EH (cell line): Measurements from ENCODE around the gene CELA1.

Experiments
- DNase-seq: peaks from one replicate; pipeline ENCODE4 v3.0.0-alpha.2; 2015; ENCODE audit warnings: low read depth

CELA1 gene

GRCh38 chr12:51346581-51346980, at the start of gene CELA1:
TSS of gene CELA1 (minus strand) at chr12:51346679. CDS start at chr12:51346638, 41 bp downstream.
- DNase-seq: no peak

GRCh38 chr12:51395283-51396230, 49.1 kb upstream of the CELA1 start:
- DNase-seq: no peak

- peak; percentile 99 for DNase-seq
These were observed 47.4 kb upstream of the CELA1 start for GRCh38 chr12:51393676-51394545.

- DNase-seq: peak; percentile 88
These were observed 46.2 kb upstream of the CELA1 start for GRCh38 chr12:51392556-51393237.

- peak; percentile 49 for DNase-seq
These were observed 45.0 kb upstream of the CELA1 start, which contains the start of gene GALNT6 for GRCh38 chr12:51391283-51392123. TSS of gene GALNT6 (minus strand) at chr12:51391406. CDS start at chr12:51379781, 11,625 bp downstream.

- DNase-seq: peak; percentile 72
These were observed 44.4 kb upstream of the CELA1 start for GRCh38 chr12:51390891-51391282.

GRCh38 chr12:51390457-51390856, 44.0 kb upstream of the CELA1 start:
- DNase-seq: no peak

GRCh38 chr12:51389302-51389999, 43.0 kb upstream of the CELA1 start:
- DNase-seq: peak; percentile 70

GRCh38 chr12:51388846-51389245, 42.4 kb upstream of the CELA1 start:
- no peak for DNase-seq

GRCh38 chr12:51388069-51388799, 41.8 kb upstream of the CELA1 start:
- peak; percentile 90 for DNase-seq

GRCh38 chr12:51386351-51386750, 39.9 kb upstream of the CELA1 start:
- DNase-seq: no peak

GRCh38 chr12:51383269-51383905, 36.9 kb upstream of the CELA1 start:
- DNase-seq: peak; percentile 22

- DNase-seq: no peak
These were observed 35.7 kb upstream of the CELA1 start for GRCh38 chr12:51382173-51382572.

- peak; percentile 68 for DNase-seq
These were observed 35.0 kb upstream of the CELA1 start for GRCh38 chr12:51381226-51382079.

- no peak for DNase-seq
These were observed 33.1 kb upstream of the CELA1 start for GRCh38 chr12:51379571-51379970.

- no peak for DNase-seq
These were observed 32.3 kb upstream of the CELA1 start for GRCh38 chr12:51378749-51379148.

- DNase-seq: no peak
These were observed 30.9 kb upstream of the CELA1 start for GRCh38 chr12:51377099-51377984.
